Adipocyte (in vitro differentiated cells): ENCODE results near the gene SIX5.
A peak's percentile ranks its signal among the peaks of the same experiment; 100 is the strongest.

ENCODE experiments used
- DNase-seq: peaks from one replicate; pipeline ENCODE4 v3.0.0-alpha.2; 2015; ENCODE audit warnings: low read depth
- H3K27me3 ChIP-seq: replicated peaks from 2 replicates; pipeline ENCODE4 v1.7.0; 2013; ENCODE audit warnings: mild to moderate bottlenecking, low read length, moderate library complexity; ENCODE audit not compliant: control insufficient read depth, insufficient read depth
- H3K36me3 ChIP-seq: 2 replicates; pipeline ENCODE4 v1.7.0; 2013; ENCODE audit warnings: low read length, mild to moderate bottlenecking, moderate library complexity; ENCODE audit not compliant: control insufficient read depth, insufficient read depth, severe bottlenecking
- H3K4me1 ChIP-seq: 2 replicates; pipeline ENCODE4 v1.7.0; 2013; ENCODE audit warnings: mild to moderate bottlenecking, low read length, moderate library complexity; ENCODE audit not compliant: control insufficient read depth, insufficient read depth
- H3K4me3 ChIP-seq: 2 replicates; pipeline ENCODE4 v1.7.0; 2013; ENCODE audit warnings: mild to moderate bottlenecking, low read length, moderate library complexity
- H3K9ac ChIP-seq: 2 replicates; pipeline ENCODE4 v1.7.0; 2013; ENCODE audit warnings: mild to moderate bottlenecking, low read length, moderate library complexity
- H3K9me3 ChIP-seq: 2 replicates; pipeline ENCODE4 v1.7.0; 2013; ENCODE audit warnings: mild to moderate bottlenecking, low read length, moderate library complexity; ENCODE audit not compliant: control insufficient read depth

The SIX5 gene

DNA sequence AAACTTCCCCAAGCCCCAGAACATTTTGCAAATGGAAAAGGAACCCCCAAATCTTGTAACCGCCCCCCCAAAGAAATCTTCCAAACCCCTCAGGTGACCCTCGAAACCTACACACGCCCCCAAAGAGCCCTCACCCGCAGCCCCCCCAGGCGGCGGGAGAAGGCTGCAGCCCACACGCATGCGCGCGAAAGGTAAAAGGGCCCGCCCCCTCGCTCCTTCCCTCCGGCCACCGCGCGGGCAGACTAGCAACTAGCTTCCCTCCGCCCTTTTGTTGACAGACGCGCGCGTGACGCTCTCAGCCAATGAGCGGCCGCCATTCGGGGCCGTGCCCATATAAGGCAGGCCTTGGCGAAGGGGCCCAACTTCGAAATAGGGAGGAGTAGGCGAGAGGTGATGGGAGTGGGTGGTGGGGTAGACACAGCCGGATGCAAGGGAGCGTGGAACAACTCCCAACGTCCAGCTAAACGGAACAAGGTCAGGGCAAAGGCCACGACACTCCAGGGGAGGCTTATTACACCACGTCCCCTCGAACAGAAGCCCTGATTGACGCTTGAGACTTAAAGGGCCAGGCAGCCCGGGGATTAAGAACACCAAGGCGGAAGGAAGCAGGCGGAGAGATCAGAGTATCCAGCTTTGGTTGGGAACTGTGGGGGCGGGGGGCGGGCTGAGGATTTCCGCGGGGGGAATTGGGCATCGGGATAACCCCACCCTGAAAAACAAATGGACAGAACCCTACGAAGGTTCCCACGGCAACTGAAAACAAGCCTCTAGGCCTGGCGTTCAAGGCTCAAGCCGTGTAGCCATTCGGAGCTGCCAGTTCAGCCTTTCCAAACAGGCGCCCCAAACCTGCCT is 51.7 kb downstream of the SIX5 start:
- peak overlapping the region; percentile 97 for H3K9ac ChIP-seq
- DNase-seq, result peak; percentile 100
- H3K36me3 ChIP-seq, result peaks cover 9% of the 10 kb centered on the region
- peaks cover 38% of the 10 kb centered on the region for H3K4me1 ChIP-seq
- no peaks in the 10 kb centered on the region for H3K27me3 ChIP-seq
- peak overlapping the region; percentile 97 for H3K4me3 ChIP-seq
- H3K9me3 ChIP-seq, result no peaks in the 10 kb centered on the region

DNA sequence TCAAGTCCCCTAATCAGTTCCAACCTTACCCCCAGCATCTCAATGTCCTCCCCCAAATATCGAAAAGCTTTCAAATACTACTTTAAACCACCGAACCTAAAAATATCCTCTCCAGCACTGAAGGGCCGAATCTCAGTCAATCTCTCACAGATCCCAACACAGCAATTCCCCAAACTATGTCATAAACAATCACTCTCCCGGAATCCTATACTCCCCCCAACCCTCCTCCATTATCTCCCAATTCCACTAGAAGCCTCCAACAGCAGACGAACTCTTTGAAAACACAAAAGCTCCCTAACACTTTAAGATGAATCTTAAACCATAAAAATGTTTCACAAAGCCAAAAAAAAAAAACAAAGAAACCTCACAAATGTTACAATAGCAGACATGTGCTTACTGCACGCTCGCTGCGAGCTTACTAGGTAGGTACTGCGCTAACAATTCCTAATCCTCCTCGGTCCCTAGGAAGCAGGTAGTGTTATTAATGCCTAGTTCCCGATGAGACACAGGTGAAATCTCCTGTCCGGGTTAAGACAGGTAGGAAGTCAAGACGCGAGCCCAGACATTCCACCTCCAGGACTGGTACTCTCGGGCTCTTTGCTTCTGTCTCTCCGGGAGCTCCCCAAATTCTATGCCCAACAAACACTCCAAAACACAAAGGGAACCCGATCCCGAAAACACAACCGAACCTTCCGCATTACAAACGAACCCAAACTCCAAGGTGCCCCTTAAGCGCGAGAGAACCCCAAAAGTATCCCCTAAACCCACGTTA is 52.5 kb downstream of the SIX5 start:
- no peaks in the 10 kb centered on the region for H3K9me3 ChIP-seq
- peaks cover 30% of the 10 kb centered on the region for H3K4me1 ChIP-seq
- peak overlapping the region; percentile 97 for H3K4me3 ChIP-seq
- H3K27me3 ChIP-seq, result no peaks in the 10 kb centered on the region
- peak; percentile 53 for DNase-seq
- H3K9ac ChIP-seq, result peak overlapping the region; percentile 97
- H3K36me3 ChIP-seq, result peaks cover 14% of the 10 kb centered on the region

DNA sequence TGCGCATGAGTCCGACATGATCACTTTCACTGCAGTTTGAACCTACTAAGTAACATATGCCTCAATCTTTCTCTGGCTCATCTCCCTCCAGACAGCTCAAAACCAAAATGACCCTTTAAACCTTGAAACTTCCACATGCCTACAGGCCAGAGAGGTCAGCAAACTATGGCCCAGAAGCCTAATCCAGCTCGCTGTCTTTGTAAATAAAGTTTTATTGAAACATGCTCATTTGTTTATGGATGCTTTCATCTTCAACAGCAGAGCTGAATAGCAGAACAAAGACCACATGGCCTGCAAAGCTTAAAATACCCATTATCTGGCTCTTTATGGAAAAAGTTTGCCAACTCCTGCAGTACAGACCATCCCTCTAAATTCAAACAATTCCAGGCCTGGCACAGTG is 53.9 kb downstream of the SIX5 start:
- Histone ChIP-seq H3K36me3 (peaks cover 14% of the 10 kb centered on the region), H3K4me1 (peaks cover 27% of the 10 kb centered on the region)

More for the DNA sequence above, 53.9 kb downstream of the SIX5 start:
- Histone ChIP-seq H3K9ac (no peak overlapping the region), H3K4me3 (no peak overlapping the region), H3K27me3 (no peaks in the 10 kb centered on the region), H3K9me3 (no peaks in the 10 kb centered on the region)
- no peak for DNase-seq
